Activated CD4-positive, alpha-beta T cell treated with anti-CD3 and anti-CD28 coated beads, Interleukin-2, amount 10 ng/mL, durations not matched to agents 24 days and 14 days (primary cell): Measurements from ENCODE around the gene ST6GALNAC6. TPM values are rescaled to one million over a fixed set of nuclear protein-coding genes. Genes with fewer than 3 reads are reported as not detected.

Source experiments
- total RNA-seq: library from RNA; stranded (reverse); gene quantifications from 2 replicates; pipeline ENCODE4 v1.2.3, GENCODE V29; 2022

ST6GALNAC6 gene
- total RNA-seq, 1 donor from 2014 or later = 53.3 TPM

Other genes with a start within 250 kb of the ST6GALNAC6 start
- not detected in 2 replicates for gene CFAP157, start 192.6 kb downstream of the ST6GALNAC6 start, total RNA-seq
- gene PTRH1, start 183.9 kb downstream of the ST6GALNAC6 start, total RNA-seq = 22.8 TPM in 2 replicates
- not detected in 2 replicates for gene TTC16, start 183.5 kb downstream of the ST6GALNAC6 start, total RNA-seq
- 20.4 and 21.4 TPM in 2 replicates for gene TOR2A, start 164.3 kb downstream of the ST6GALNAC6 start, total RNA-seq
- 22.2 and 23.3 TPM in 2 replicates for gene SH2D3C, start 120.9 kb downstream of the ST6GALNAC6 start, total RNA-seq
- 79.1 and 96.4 TPM in 2 replicates for gene CDK9, start 113.6 kb downstream of the ST6GALNAC6 start, total RNA-seq
- gene FPGS, start 96.7 kb downstream of the ST6GALNAC6 start, total RNA-seq = 126 and 128 TPM in 2 replicates
- gene ENG, start 44.9 kb downstream of the ST6GALNAC6 start, total RNA-seq = 29.9 and 32.4 TPM in 2 replicates
- gene AK1, start 21.9 kb downstream of the ST6GALNAC6 start, total RNA-seq = 18.0 and 19.9 TPM in 2 replicates
- 28.0 and 28.3 TPM in 2 replicates for gene ST6GALNAC4, start 17.4 kb upstream of the ST6GALNAC6 start, total RNA-seq
- gene PIP5KL1, start 31.2 kb upstream of the ST6GALNAC6 start, total RNA-seq = 0.89 and 0.90 TPM in 2 replicates
- 62.7 and 65.1 TPM in 2 replicates for gene DPM2, start 38.3 kb upstream of the ST6GALNAC6 start, total RNA-seq
- gene EEIG1, start 81.4 kb upstream of the ST6GALNAC6 start, total RNA-seq = 56.1 and 64.4 TPM in 2 replicates
- 9.6 and 11.1 TPM in 2 replicates for gene NAIF1, start 167.7 kb upstream of the ST6GALNAC6 start, total RNA-seq
- 12.2 and 14.0 TPM in 2 replicates for gene SLC25A25, start 168.6 kb upstream of the ST6GALNAC6 start, total RNA-seq
- gene PTGES2, start 228.1 kb upstream of the ST6GALNAC6 start, total RNA-seq = 84.6 and 89.8 TPM in 2 replicates
- gene LCN2, start 249.8 kb upstream of the ST6GALNAC6 start, total RNA-seq = not detected in 2 replicates